SK-N-DZ (cell line): ENCODE data around the gene CRK.

Source experiments
- DNase-seq: peaks from one replicate; pipeline ENCODE4 v3.0.0-alpha.2; 2015; ENCODE audit warnings: low spot score

The CRK gene

GRCh38 chr17:1486802-1487695, 31.0 kb upstream of the CRK start:
- DNase-seq, result peak; percentile 46

GRCh38 chr17:1485423-1486376, 29.7 kb upstream of the CRK start:
- no peak for DNase-seq

- peak; percentile 65 for DNase-seq
Measured at GRCh38 chr17:1484676-1485422, 28.8 kb upstream of the CRK start.

- no peak for DNase-seq
Measured at GRCh38 chr17:1484060-1484535, 28.1 kb upstream of the CRK start.

GRCh38 chr17:1482680-1483079, 26.6 kb upstream of the CRK start:
- no peak for DNase-seq

GRCh38 chr17:1481736-1482135, 25.7 kb upstream of the CRK start:
- no peak for DNase-seq

- DNase-seq, result no peak
Measured at GRCh38 chr17:1480747-1481465, 24.9 kb upstream of the CRK start.

GRCh38 chr17:1478418-1478817, 22.4 kb upstream of the CRK start:
- DNase-seq, result no peak

GRCh38 chr17:1475321-1475854, 19.4 kb upstream of the CRK start:
- DNase-seq, result no peak

GRCh38 chr17:1474402-1475189, 18.6 kb upstream of the CRK start:
- DNase-seq, result no peak

- no peak for DNase-seq
Measured at GRCh38 chr17:1473841-1474240, 17.8 kb upstream of the CRK start.

- DNase-seq, result no peak
Measured at GRCh38 chr17:1473170-1473569, 17.1 kb upstream of the CRK start.

- DNase-seq, result no peak
Measured at GRCh38 chr17:1471911-1472821, 16.1 kb upstream of the CRK start.

- no peak for DNase-seq
Measured at GRCh38 chr17:1471490-1471889, 15.5 kb upstream of the CRK start.

GRCh38 chr17:1470755-1471462, 14.9 kb upstream of the CRK start:
- DNase-seq, result no peak

GRCh38 chr17:1470071-1470754, 14.2 kb upstream of the CRK start:
- no peak for DNase-seq

GRCh38 chr17:1469231-1469852, 13.3 kb upstream of the CRK start:
- no peak for DNase-seq
